CD4-positive, CD25-positive, alpha-beta regulatory T cell (primary cell): Measurements from ENCODE around the gene PLA2G2C. TPM values are rescaled to one million over a fixed set of nuclear protein-coding genes. Genes with fewer than 3 reads are reported as not detected.

Experiments used
- ATAC-seq, 2 donors: fragments of 150-1000 bp; cut with Tn5 transposase; one replicate each; pipeline ENCODE4 v1.10.0; 2021; ENCODE audit warnings: low read depth in 2 of 2, moderate number of reproducible peaks in 2 of 2, moderate library complexity in 1 of 2
- DNase-seq, 3 donors: peaks; one replicate each; pipeline versions ENCODE4 v3.0.0 to v3.0.0-alpha.2; 2012 to 2022; ENCODE audit warnings: mixed read lengths in 1 of 3
- H3K27ac ChIP-seq: one replicate; pipeline ENCODE4 v1.7.0; 2013; ENCODE audit warnings: mild to moderate bottlenecking, low read length; ENCODE audit not compliant: insufficient read depth, poor library complexity, severe bottlenecking
- H3K27me3 ChIP-seq: one replicate; pipeline ENCODE4 v1.7.0; 2013; ENCODE audit warnings: low read length; ENCODE audit not compliant: control insufficient read depth, insufficient read depth
- H3K36me3 ChIP-seq: one replicate; pipeline ENCODE4 v1.7.0; 2013; ENCODE audit warnings: mild to moderate bottlenecking, low read length, moderate library complexity; ENCODE audit not compliant: control insufficient read depth, insufficient read depth
- H3K4me1 ChIP-seq: 2 replicates; pipeline ENCODE4 v1.7.0; 2013; ENCODE audit warnings: mild to moderate bottlenecking, low read length; ENCODE audit not compliant: insufficient read depth, control insufficient read depth, poor library complexity, severe bottlenecking
- H3K4me3 ChIP-seq: one replicate; pipeline ENCODE4 v1.7.0; 2013; ENCODE audit warnings: low read depth, mild to moderate bottlenecking, low read length, moderate library complexity
- H3K9me3 ChIP-seq, 2 experiments: 1 replicate in 1 of 2; 2 replicates in 1 of 2; pipeline ENCODE4 v1.7.0; 2013; ENCODE audit warnings: low read length in 2 of 2, mild to moderate bottlenecking in 1 of 2, moderate library complexity in 1 of 2; ENCODE audit not compliant: control insufficient read depth in 2 of 2
- H3K27ac Mint-ChIP-seq, 3 donors: one replicate each; pipeline ENCODE4 v1.8.0; 2020 to 2022; ENCODE audit warnings: mild to moderate bottlenecking in 3 of 3, mixed read lengths in 3 of 3, moderate library complexity in 2 of 3
- H3K27me3 Mint-ChIP-seq: one replicate; pipeline ENCODE4 v1.8.0; 2022; ENCODE audit warnings: mild to moderate bottlenecking, mixed read lengths
- H3K36me3 Mint-ChIP-seq: one replicate; pipeline ENCODE4 v1.8.0; 2020; ENCODE audit warnings: mixed read lengths
- H3K4me1 Mint-ChIP-seq, 4 donors: one replicate each; pipeline ENCODE4 v1.8.0; 2020 to 2022; ENCODE audit warnings: mixed read lengths in 4 of 4, mild to moderate bottlenecking in 1 of 4
- H3K4me3 Mint-ChIP-seq, 4 donors: one replicate each; pipeline ENCODE4 v1.8.0; 2020 to 2022; ENCODE audit warnings: mild to moderate bottlenecking in 4 of 4, mixed read lengths in 4 of 4, moderate library complexity in 3 of 4
- H3K9me3 Mint-ChIP-seq, 7 donors: one replicate each; pipeline ENCODE4 v1.8.0; 2020 to 2022; ENCODE audit warnings: mixed read lengths in 7 of 7, mild to moderate bottlenecking in 3 of 7, moderate library complexity in 2 of 7
- polyA plus RNA-seq, 4 donors: library from polyadenylated mRNA; unstranded; fragments of 300-500 nt; fragmentation: Illumina TruSeq; gene quantifications; one replicate each; pipeline ENCODE4 v1.2.3, GENCODE V29; 2021
- total RNA-seq: library from RNA; stranded (reverse); gene quantifications from one replicate; pipeline ENCODE4 v1.2.3, GENCODE V29; 2022

The PLA2G2C gene
- total and polyA plus RNA-seq, 5 donors from 2014 or later = not detected

- Mint-ChIP-seq H3K27me3 (peaks cover 16% of the 10 kb centered on the region), H3K4me1 (peaks cover 0 to 3% (median 0%) of the 10 kb centered on the region in 4 donors), H3K36me3 (no peaks in the 10 kb centered on the region), H3K9me3 (no peaks in the 10 kb centered on the region), H3K4me3 (no peak overlapping the region), H3K27ac (no peak overlapping the region)
- H3K27me3 ChIP-seq = peaks cover 3% of the 10 kb centered on the region
- no peaks in the 10 kb centered on the region for H3K9me3 ChIP-seq
- DNase-seq (no peak), ATAC-seq (no peak)
- H3K4me1 ChIP-seq = no peaks in the 10 kb centered on the region
- H3K27ac ChIP-seq = no peak overlapping the region
- no peak overlapping the region for H3K4me3 ChIP-seq
- H3K36me3 ChIP-seq = no peaks in the 10 kb centered on the region
Measured at GRCh38 chr1:20194224-20194623, 7.9 kb upstream of the PLA2G2C start.

GRCh38 chr1:20192871-20193411 is 6.6 kb upstream of the PLA2G2C start:
- no peak overlapping the region for H3K27ac ChIP-seq
- H3K4me3 ChIP-seq = no peak overlapping the region
- peaks cover 12% of the 10 kb centered on the region for H3K27me3 Mint-ChIP-seq
- H3K36me3 ChIP-seq = no peaks in the 10 kb centered on the region
- H3K9me3 ChIP-seq = no peaks in the 10 kb centered on the region
- H3K4me1 Mint-ChIP-seq = peaks cover 0 to 7% (median 4%) of the 10 kb centered on the region in 4 donors
- ATAC-seq (no peak), DNase-seq (no peak)
- H3K27me3 ChIP-seq = no peaks in the 10 kb centered on the region
- H3K4me3 Mint-ChIP-seq = no peak overlapping the region
- H3K36me3 Mint-ChIP-seq = no peaks in the 10 kb centered on the region
- no peaks in the 10 kb centered on the region for H3K9me3 Mint-ChIP-seq
- H3K4me1 ChIP-seq = no peaks in the 10 kb centered on the region
- H3K27ac Mint-ChIP-seq = no peak overlapping the region

- Mint-ChIP-seq H3K9me3 (no peaks in the 10 kb centered on the region), H3K36me3 (no peaks in the 10 kb centered on the region), H3K4me3 (no peak overlapping the region), H3K4me1 (peaks cover 0 to 13% (median 9%) of the 10 kb centered on the region in 4 donors), H3K27me3 (peaks cover 12% of the 10 kb centered on the region), H3K27ac (no peak overlapping the region)
- no peaks in the 10 kb centered on the region for H3K9me3 ChIP-seq
- DNase-seq (no peak), ATAC-seq (no peak)
- no peaks in the 10 kb centered on the region for H3K36me3 ChIP-seq
- peaks cover 1% of the 10 kb centered on the region for H3K4me1 ChIP-seq
- no peaks in the 10 kb centered on the region for H3K27me3 ChIP-seq
- no peak overlapping the region for H3K27ac ChIP-seq
- no peak overlapping the region for H3K4me3 ChIP-seq
Measured at GRCh38 chr1:20192364-20192763, 6.0 kb upstream of the PLA2G2C start.

GRCh38 chr1:20191266-20191825 is 5.0 kb upstream of the PLA2G2C start:
- H3K27me3 Mint-ChIP-seq = peaks cover 8% of the 10 kb centered on the region

GRCh38 chr1:20190256-20191160 is 4.2 kb upstream of the PLA2G2C start:
- H3K36me3 Mint-ChIP-seq = no peaks in the 10 kb centered on the region
- H3K27ac ChIP-seq = no peak overlapping the region
- no peaks in the 10 kb centered on the region for H3K36me3 ChIP-seq
- peaks cover 0 to 26% (median 19%) of the 10 kb centered on the region in 4 donors for H3K4me1 Mint-ChIP-seq
- H3K4me1 ChIP-seq = peaks cover 18% of the 10 kb centered on the region
- H3K4me3 Mint-ChIP-seq = no peak overlapping the region
- H3K27me3 ChIP-seq = no peaks in the 10 kb centered on the region
- DNase-seq = no peak
- H3K9me3 Mint-ChIP-seq = no peaks in the 10 kb centered on the region
- H3K27ac Mint-ChIP-seq = no peak overlapping the region
- H3K4me3 ChIP-seq = no peak overlapping the region
- no peak for ATAC-seq
- H3K9me3 ChIP-seq = no peaks in the 10 kb centered on the region
- H3K27me3 Mint-ChIP-seq = peaks cover 8% of the 10 kb centered on the region

More at GRCh38 chr1:20191266-20191825, 5.0 kb upstream of the PLA2G2C start:
- Histone ChIP-seq H3K36me3 (no peaks in the 10 kb centered on the region), H3K9me3 (no peaks in the 10 kb centered on the region), H3K4me1 (peaks cover 11% of the 10 kb centered on the region), H3K27me3 (no peaks in the 10 kb centered on the region), H3K27ac (no peak overlapping the region), H3K4me3 (no peak overlapping the region)
- Mint-ChIP-seq H3K4me3 (no peak overlapping the region), H3K9me3 (no peaks in the 10 kb centered on the region), H3K36me3 (no peaks in the 10 kb centered on the region), H3K4me1 (peaks cover 0 to 23% (median 17%) of the 10 kb centered on the region in 4 donors), H3K27ac (peak overlapping the region in 1 of 3 donors; percentile 47)
- ATAC-seq (no peak), DNase-seq (no peak)

GRCh38 chr1:20189664-20190063 is 3.3 kb upstream of the PLA2G2C start:
- no peak overlapping the region for H3K27ac ChIP-seq
- H3K36me3 ChIP-seq = no peaks in the 10 kb centered on the region
- no peaks in the 10 kb centered on the region for H3K36me3 Mint-ChIP-seq
- no peak overlapping the region for H3K27ac Mint-ChIP-seq
- no peak overlapping the region for H3K4me3 ChIP-seq
- DNase-seq = no peak
- H3K4me1 Mint-ChIP-seq = peaks cover 0 to 35% (median 24%) of the 10 kb centered on the region in 4 donors
- peaks cover 26% of the 10 kb centered on the region for H3K4me1 ChIP-seq
- no peaks in the 10 kb centered on the region for H3K27me3 ChIP-seq
- H3K9me3 Mint-ChIP-seq = no peaks in the 10 kb centered on the region
- no peak for ATAC-seq
- no peak overlapping the region for H3K4me3 Mint-ChIP-seq
- H3K9me3 ChIP-seq = no peaks in the 10 kb centered on the region
- peaks cover 8% of the 10 kb centered on the region for H3K27me3 Mint-ChIP-seq

GRCh38 chr1:20188455-20188817 is 2.1 kb upstream of the PLA2G2C start:
- Mint-ChIP-seq H3K4me1 (peaks cover 0 to 47% (median 30%) of the 10 kb centered on the region in 4 donors), H3K27ac (no peak overlapping the region)
- no peaks in the 10 kb centered on the region for H3K36me3 ChIP-seq

More at GRCh38 chr1:20188455-20188817, 2.1 kb upstream of the PLA2G2C start:
- ATAC-seq (no peak), DNase-seq (no peak)
- Mint-ChIP-seq H3K9me3 (peaks cover 0 to 1% (median 0%) of the 10 kb centered on the region in 7 donors), H3K27me3 (peaks cover 8% of the 10 kb centered on the region), H3K36me3 (no peaks in the 10 kb centered on the region), H3K4me3 (peak overlapping the region in 1 of 4 donors; percentile 7)
- no peaks in the 10 kb centered on the region for H3K27me3 ChIP-seq
- no peaks in the 10 kb centered on the region for H3K9me3 ChIP-seq
- H3K4me3 ChIP-seq = no peak overlapping the region
- H3K4me1 ChIP-seq = peaks cover 27% of the 10 kb centered on the region
- H3K27ac ChIP-seq = no peak overlapping the region
